ENCODE measurements around the gene ST6GALNAC5.
"Not testable (repeated sequence)": the region's sequence is repeated elsewhere in the genome, so short reads cannot be mapped to it uniquely, and the experiment has no call there.

ST6GALNAC5 gene

GRCh38 chr1:76868154-76868882 lies 1.0 kb downstream of the ST6GALNAC5 start:
- DNase-seq, result peak in 1 of 5 experiments; percentile 13

- DNase-seq, result no peak
These were observed 1.6 kb downstream of the ST6GALNAC5 start for GRCh38 chr1:76868916-76869315.

- DNase-seq, result no peak
These were observed 2.8 kb downstream of the ST6GALNAC5 start for GRCh38 chr1:76870037-76870436.

- no peak for DNase-seq
These were observed 4.2 kb downstream of the ST6GALNAC5 start for GRCh38 chr1:76871355-76871974.

- no peak for DNase-seq
These were observed 5.7 kb downstream of the ST6GALNAC5 start for GRCh38 chr1:76872944-76873343.

GRCh38 chr1:76876655-76877395 lies 9.5 kb downstream of the ST6GALNAC5 start:
- no peak for DNase-seq

- not testable (repeated sequence) for DNase-seq
These were observed 11.7 kb downstream of the ST6GALNAC5 start for GRCh38 chr1:76879014-76879413.

GRCh38 chr1:76881762-76882161 lies 14.5 kb downstream of the ST6GALNAC5 start:
- no peak for DNase-seq

GRCh38 chr1:76891931-76892622 lies 24.8 kb downstream of the ST6GALNAC5 start:
- no peak for DNase-seq

GRCh38 chr1:76892675-76893074 lies 25.4 kb downstream of the ST6GALNAC5 start:
- DNase-seq, result no peak

GRCh38 chr1:76901158-76901767 lies 34.0 kb downstream of the ST6GALNAC5 start:
- DNase-seq, result peak in 1 of 5 experiments; percentile 44

- no peak for DNase-seq
These were observed 38.8 kb downstream of the ST6GALNAC5 start for GRCh38 chr1:76905876-76906595.

- DNase-seq, result no peak
These were observed 42.0 kb downstream of the ST6GALNAC5 start for GRCh38 chr1:76909311-76909710.

GRCh38 chr1:76919085-76919484 lies 51.8 kb downstream of the ST6GALNAC5 start:
- DNase-seq, result no peak

- DNase-seq, result no peak
These were observed 54.3 kb downstream of the ST6GALNAC5 start for GRCh38 chr1:76921590-76921989.

- no peak for DNase-seq
These were observed 58.5 kb downstream of the ST6GALNAC5 start for GRCh38 chr1:76925825-76926224.

- DNase-seq, result no peak
These were observed 61.2 kb downstream of the ST6GALNAC5 start for GRCh38 chr1:76928522-76928921.

GRCh38 chr1:76929136-76929535 lies 61.9 kb downstream of the ST6GALNAC5 start:
- DNase-seq, result no peak

- no peak for DNase-seq
These were observed 66.9 kb downstream of the ST6GALNAC5 start for GRCh38 chr1:76933847-76934815.

- no peak for DNase-seq
These were observed 71.0 kb downstream of the ST6GALNAC5 start for GRCh38 chr1:76938304-76938703.

Measured in T-helper 2 cell (primary cell).